HEK293 (cell line): ENCODE measurements around the gene PSMC3.

Source experiments
- CTCF ChIA-PET: fragments of 350-600 bp; formaldehyde crosslinking; extraction: SDS; loops from one replicate; lab custom pipeline; 2021; ENCODE audit warnings: antibody characterized with exemption; lab: Yijun Ruan, JAX
- POLR2A ChIA-PET: fragments of 300-600 bp; formaldehyde crosslinking; extraction: SDS; loops from one replicate; lab custom pipeline; 2020; ENCODE audit warnings: antibody characterized with exemption, inconsistent platforms; lab: Yijun Ruan, JAX
- H3K27ac ChIP-seq: fragments of 200-500 bp; sonication (Bioruptor generic); 2 replicates; pipeline ENCODE4 v1.5.1; 2014; ENCODE audit warnings: low read depth, low read length, control low read depth, inconsistent platforms; ENCODE audit errors: extremely low read depth
- H3K36me3 ChIP-seq, 2 experiments: fragments of 200-500 bp in 1 of 2; sonication (Bioruptor generic) in 1 of 2; 1 replicate in 1 of 2; 2 replicates in 1 of 2; pipeline ENCODE4 v1.5.1; 2014 to 2017; ENCODE audit warnings: inconsistent platforms in 2 of 2, low read length in 2 of 2; ENCODE audit not compliant: control insufficient read depth in 2 of 2, insufficient read depth in 1 of 2
- H3K4me1 ChIP-seq: fragments of 200-500 bp; sonication (Bioruptor generic); 2 replicates; pipeline ENCODE4 v1.5.1; 2014; ENCODE audit warnings: mild to moderate bottlenecking, low read length, inconsistent platforms; ENCODE audit not compliant: control insufficient read depth, insufficient read depth
- H3K4me3 ChIP-seq: 2 replicates; pipeline ENCODE4 v1.5.1; 2011; ENCODE audit warnings: low read depth, mild to moderate bottlenecking, control low read depth, low read length, moderate library complexity
- H3K9me3 ChIP-seq: fragments of 200-500 bp; sonication (Bioruptor generic); 2 replicates; pipeline ENCODE4 v1.5.1; 2014; ENCODE audit warnings: low read depth, low read length, inconsistent platforms; ENCODE audit not compliant: control insufficient read depth, insufficient read depth
- BCL11B ChIP-seq: fragments of 450-650 bp; formaldehyde crosslinking; IDR thresholded peaks from 2 replicates; pipeline ENCODE4 v1.5.1; 2016; ENCODE audit warnings: low read depth, missing biosample characterization, missing genetic modification characterization
- GFI1B ChIP-seq: fragments of 450-650 bp; formaldehyde crosslinking; IDR thresholded peaks from 2 replicates; pipeline ENCODE4 v1.5.1; 2016; ENCODE audit warnings: missing biosample characterization, missing genetic modification characterization
- KLF1 ChIP-seq: fragments of 450-650 bp; formaldehyde crosslinking; IDR thresholded peaks from 2 replicates; pipeline ENCODE4 v1.5.1; 2016; ENCODE audit warnings: missing biosample characterization, missing genetic modification characterization
- MEIS1 ChIP-seq: sonication (generic); formaldehyde crosslinking; IDR thresholded peaks from 2 replicates; pipeline ENCODE4 v1.8.1; 2022; ENCODE audit warnings: missing genetic modification reagents, mild to moderate bottlenecking, borderline replicate concordance
- SP2 ChIP-seq: fragments of 450-650 bp; formaldehyde crosslinking; IDR thresholded peaks from 2 replicates; pipeline ENCODE4 v1.5.1; 2016; ENCODE audit warnings: missing biosample characterization, missing genetic modification characterization
- ZBTB11 ChIP-seq: fragments of 450-650 bp; formaldehyde crosslinking; conservative IDR thresholded peaks from 2 replicates; pipeline ENCODE4 v1.5.1; 2016; ENCODE audit warnings: low read depth, missing biosample characterization, missing genetic modification characterization
- ZBTB20 ChIP-seq: fragments of 450-650 bp; formaldehyde crosslinking; IDR thresholded peaks from 2 replicates; pipeline ENCODE4 v1.5.1; 2016; ENCODE audit warnings: missing biosample characterization, missing genetic modification characterization
- ZBTB6 ChIP-seq: fragments of 450-650 bp; formaldehyde crosslinking; IDR thresholded peaks from 2 replicates; pipeline ENCODE4 v1.5.1; 2017; ENCODE audit warnings: missing biosample characterization, missing genetic modification characterization
- ZBTB7A ChIP-seq: fragments of 450-650 bp; formaldehyde crosslinking; IDR thresholded peaks from 2 replicates; pipeline ENCODE4 v1.5.1; 2016; ENCODE audit warnings: low read depth, missing biosample characterization, missing genetic modification characterization
- ZBTB8A ChIP-seq: fragments of 450-650 bp; formaldehyde crosslinking; IDR thresholded peaks from 2 replicates; pipeline ENCODE4 v1.5.1; 2016; ENCODE audit warnings: missing biosample characterization, missing genetic modification characterization
- ZNF18 ChIP-seq: fragments of 450-650 bp; formaldehyde crosslinking; IDR thresholded peaks from 2 replicates; pipeline ENCODE4 v1.5.1; 2016; ENCODE audit warnings: missing biosample characterization, missing genetic modification characterization
- ZNF19 ChIP-seq: fragments of 450-650 bp; formaldehyde crosslinking; IDR thresholded peaks from 2 replicates; pipeline ENCODE4; 2016; ENCODE audit warnings: missing biosample characterization, missing genetic modification characterization, low read depth
- ZNF433 ChIP-seq: fragments of 450-650 bp; formaldehyde crosslinking; IDR thresholded peaks from 2 replicates; pipeline ENCODE4 v1.5.1; 2016; ENCODE audit warnings: missing biosample characterization, missing genetic modification characterization, low read depth
- ZNF530 ChIP-seq: fragments of 450-650 bp; formaldehyde crosslinking; IDR thresholded peaks from 2 replicates; pipeline ENCODE4 v1.5.1; 2016; ENCODE audit warnings: low read depth, missing biosample characterization, missing genetic modification characterization
- ZNF596 ChIP-seq: fragments of 450-650 bp; IDR thresholded peaks from 2 replicates; pipeline ENCODE4 v1.5.0; 2018; ENCODE audit warnings: missing biosample characterization, mild to moderate bottlenecking, missing genetic modification characterization, moderate library complexity
- ZNF645 ChIP-seq: fragments of 450-650 bp; formaldehyde crosslinking; IDR thresholded peaks from 2 replicates; pipeline ENCODE4; 2016; ENCODE audit warnings: missing biosample characterization, missing genetic modification characterization
- ZNF677 ChIP-seq: fragments of 450-650 bp; IDR thresholded peaks from 2 replicates; pipeline ENCODE4 v1.5.0; 2018; ENCODE audit warnings: missing biosample characterization, mild to moderate bottlenecking, missing genetic modification characterization, moderate library complexity
- ZNF701 ChIP-seq: fragments of 450-650 bp; formaldehyde crosslinking; IDR thresholded peaks from 2 replicates; pipeline ENCODE4 v1.5.1; 2016; ENCODE audit warnings: missing biosample characterization, missing genetic modification characterization
- ZNF704 ChIP-seq: fragments of 450-650 bp; formaldehyde crosslinking; IDR thresholded peaks from 2 replicates; pipeline ENCODE4 v1.5.1; 2016; ENCODE audit warnings: missing biosample characterization, missing genetic modification characterization
- ZNF791 ChIP-seq: fragments of 450-650 bp; formaldehyde crosslinking; IDR thresholded peaks from 2 replicates; pipeline ENCODE4 v1.5.1; 2016; ENCODE audit warnings: missing biosample characterization, missing genetic modification characterization
- ZNF792 ChIP-seq: fragments of 450-650 bp; formaldehyde crosslinking; IDR thresholded peaks from 2 replicates; pipeline ENCODE4 v1.5.1; 2016; ENCODE audit warnings: missing biosample characterization, missing genetic modification characterization
- ZSCAN18 ChIP-seq: fragments of 450-650 bp; formaldehyde crosslinking; IDR thresholded peaks from 2 replicates; pipeline ENCODE4 v1.5.1; 2016; ENCODE audit warnings: missing biosample characterization, missing genetic modification characterization

PSMC3 gene

GRCh38 chr11:47375546-47376085, 50.6 kb downstream of the PSMC3 start:
- H3K4me1 ChIP-seq = no peaks in the 10 kb centered on the region
- ChIA-PET POLR2A (interaction anchor here (0.6 kb wide), 1 partner anchor 167 kb away, joined by 3 read pairs; no protein-coding TSS in a partner anchor), CTCF (no interaction called here)
- H3K4me3 ChIP-seq = no peak overlapping the region
- H3K27ac ChIP-seq = no peak overlapping the region
- H3K36me3 ChIP-seq = no peaks in the 10 kb centered on the region
- H3K9me3 ChIP-seq = no peaks in the 10 kb centered on the region
- no peak for TF ChIP-seq ZBTB11 (tag by site-specific recombination)
- TF ChIP-seq ZNF18 = no peak
- TF ChIP-seq ZBTB8A (tag by site-specific recombination) = no peak
- TF ChIP-seq, all 188 proteins: peak for 0

GRCh38 chr11:47375020-47375419, 51.2 kb downstream of the PSMC3 start:
- Histone ChIP-seq H3K4me3 (no peak overlapping the region), H3K27ac (no peak overlapping the region), H3K4me1 (no peaks in the 10 kb centered on the region), H3K9me3 (no peaks in the 10 kb centered on the region), H3K36me3 (no peaks in the 10 kb centered on the region)
- ChIA-PET POLR2A (interaction anchor here (1.0 kb wide), 1 partner anchor 32 kb away, joined by 3 read pairs; no protein-coding TSS in a partner anchor), CTCF (interaction anchor here (0.9 to 4.1 kb wide), 8 partner anchors 13 to 242 kb away, joined by 4 to 37 read pairs (median 20); no protein-coding TSS in a partner anchor)
- TF ChIP-seq MEIS1 (CRISPR knock-in tag) (no peak), GFI1B (no peak), ZNF530 (tag by site-specific recombination) (no peak), ZNF704 (tag by site-specific recombination) (no peak), ZNF792 (tag by site-specific recombination) (no peak), ZNF677 (tag by site-specific recombination) (no peak), ZSCAN18 (tag by site-specific recombination) (no peak), KLF1 (tag by site-specific recombination) (no peak), ZNF791 (tag by site-specific recombination) (no peak), ZNF701 (tag by site-specific recombination) (no peak), SP2 (no peak), ZBTB20 (tag by site-specific recombination) (no peak), ZBTB7A (no peak), ZBTB8A (tag by site-specific recombination) (no peak), ZNF433 (no peak), ZNF596 (tag by site-specific recombination) (no peak), ZNF645 (no peak), ZNF19 (no peak), BCL11B (tag by site-specific recombination) (no peak), ZBTB6 (tag by site-specific recombination) (no peak)
